ENCODE data around the gene TSPAN15.

- peak; percentile 44 for TF ChIP-seq CTCF (IDR thresholded peaks at IDR 0.05; ENCODE audit: low read depth, low read length, poor library complexity, severe bottlenecking)
- no peak for TF ChIP-seq EZH2phosphoT487 (IDR thresholded peaks at IDR 0.05; ENCODE audit: borderline replicate concordance, low read length)
Measured at GRCh38 chr10:69516316-69516715, 65.1 kb downstream of the TSPAN15 start.

All from DOHH2 (cell line).